AG04449 (cell line): ENCODE measurements around the gene FOXI2.

Source experiments
- CTCF ChIA-PET: fragments of 350-600 bp; formaldehyde crosslinking; extraction: SDS; loops from one replicate; lab custom pipeline; 2021; ENCODE audit warnings: antibody characterized with exemption; lab: Yijun Ruan, JAX
- POLR2A ChIA-PET: fragments of 400-600, 350-600 bp; formaldehyde crosslinking; extraction: SDS; loops from one replicate; lab custom pipeline; 2020; ENCODE audit warnings: antibody characterized with exemption, inconsistent platforms; lab: Yijun Ruan, JAX
- DNase-seq: peaks from one replicate; pipeline ENCODE4 v3.0.0-alpha.2; 2010; ENCODE audit warnings: low read depth, low spot score
- H3K4me3 ChIP-seq: 2 replicates; pipeline ENCODE4 v1.5.1; 2011; ENCODE audit warnings: low read depth, mild to moderate bottlenecking, control low read depth, low read length
- TF ChIP-seq, protein P1 (sequence below): IDR thresholded peaks from one replicate; pipeline ENCODE4 v1.5.1; 2011; ENCODE audit warnings: mild to moderate bottlenecking, moderate library complexity, low read length, control low read depth, inconsistent platforms; ENCODE audit not compliant: insufficient read depth; ENCODE audit errors: missing control alignments

FOXI2 gene

DNA sequence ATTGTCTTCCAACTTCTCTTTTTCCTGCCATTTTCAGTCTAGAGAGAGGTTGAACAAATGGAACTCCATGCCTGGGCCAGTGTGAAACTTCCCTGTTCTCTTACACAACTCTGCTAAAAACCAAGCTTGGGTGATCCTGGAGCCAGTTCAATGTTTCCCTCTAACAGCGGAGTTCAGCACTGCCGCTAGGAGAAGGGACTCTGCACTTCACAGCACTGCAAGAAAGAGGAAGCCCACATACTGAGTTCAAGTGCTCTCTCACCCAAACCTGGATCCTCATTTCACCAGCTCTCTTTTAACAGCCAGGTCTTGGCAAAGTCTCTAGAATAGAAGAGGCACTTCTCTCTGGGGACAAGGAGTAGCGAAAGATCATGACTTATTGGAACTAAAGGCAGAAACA lies 18.8 kb downstream of the FOXI2 start:
- CTCF ChIA-PET, result no interaction called here
- DNase-seq, result no peak
- POLR2A ChIA-PET, result no interaction called here
- H3K4me3 ChIP-seq, result no peak overlapping the region
- TF ChIP-seq, protein P1, sequence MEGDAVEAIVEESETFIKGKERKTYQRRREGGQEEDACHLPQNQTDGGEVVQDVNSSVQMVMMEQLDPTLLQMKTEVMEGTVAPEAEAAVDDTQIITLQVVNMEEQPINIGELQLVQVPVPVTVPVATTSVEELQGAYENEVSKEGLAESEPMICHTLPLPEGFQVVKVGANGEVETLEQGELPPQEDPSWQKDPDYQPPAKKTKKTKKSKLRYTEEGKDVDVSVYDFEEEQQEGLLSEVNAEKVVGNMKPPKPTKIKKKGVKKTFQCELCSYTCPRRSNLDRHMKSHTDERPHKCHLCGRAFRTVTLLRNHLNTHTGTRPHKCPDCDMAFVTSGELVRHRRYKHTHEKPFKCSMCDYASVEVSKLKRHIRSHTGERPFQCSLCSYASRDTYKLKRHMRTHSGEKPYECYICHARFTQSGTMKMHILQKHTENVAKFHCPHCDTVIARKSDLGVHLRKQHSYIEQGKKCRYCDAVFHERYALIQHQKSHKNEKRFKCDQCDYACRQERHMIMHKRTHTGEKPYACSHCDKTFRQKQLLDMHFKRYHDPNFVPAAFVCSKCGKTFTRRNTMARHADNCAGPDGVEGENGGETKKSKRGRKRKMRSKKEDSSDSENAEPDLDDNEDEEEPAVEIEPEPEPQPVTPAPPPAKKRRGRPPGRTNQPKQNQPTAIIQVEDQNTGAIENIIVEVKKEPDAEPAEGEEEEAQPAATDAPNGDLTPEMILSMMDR, result no peak

DNA sequence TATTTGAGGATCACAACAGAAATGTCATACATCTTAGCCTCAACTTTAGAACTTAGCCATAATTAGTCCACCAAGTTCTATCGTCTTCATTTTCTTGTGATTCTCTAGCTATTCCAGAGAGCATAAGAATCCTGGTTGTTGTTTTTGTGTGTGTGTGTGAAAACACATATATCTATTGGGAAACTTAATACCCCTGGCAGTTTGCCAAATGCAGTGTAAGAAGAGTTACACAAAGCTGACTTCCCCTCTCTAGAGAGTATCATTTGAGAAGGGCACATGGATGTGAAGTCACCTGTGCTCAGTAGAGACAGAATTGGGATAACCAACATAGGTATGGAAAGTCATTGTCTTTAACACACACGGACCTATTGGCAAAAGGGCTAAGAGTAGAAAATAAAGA lies 19.3 kb downstream of the FOXI2 start:
- no peak overlapping the region for H3K4me3 ChIP-seq
- POLR2A ChIA-PET, result no interaction called here
- TF ChIP-seq, protein P1, result no peak
- CTCF ChIA-PET, result no interaction called here
- DNase-seq, result no peak

DNA sequence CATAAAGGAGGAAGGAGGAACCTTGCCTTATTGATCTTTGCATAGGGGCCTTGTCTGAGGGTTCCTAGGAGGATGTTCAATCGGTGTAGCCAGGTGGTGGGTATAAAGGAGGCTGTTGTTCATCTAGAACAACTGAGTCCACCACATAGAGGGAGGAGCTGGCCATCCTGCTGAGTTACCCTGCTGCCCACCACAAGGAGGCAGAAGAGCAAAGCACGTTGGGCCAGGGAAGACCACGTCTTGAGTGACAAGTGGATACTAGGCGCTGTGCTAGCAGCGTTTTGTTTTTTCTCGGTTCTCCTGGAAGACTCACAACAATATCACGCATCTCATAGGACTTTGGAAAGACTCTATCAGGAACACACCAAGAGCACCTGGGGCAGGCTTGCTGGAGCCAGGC lies 20.0 kb downstream of the FOXI2 start:
- CTCF ChIA-PET, result no interaction called here
- POLR2A ChIA-PET, result no interaction called here

DNA sequence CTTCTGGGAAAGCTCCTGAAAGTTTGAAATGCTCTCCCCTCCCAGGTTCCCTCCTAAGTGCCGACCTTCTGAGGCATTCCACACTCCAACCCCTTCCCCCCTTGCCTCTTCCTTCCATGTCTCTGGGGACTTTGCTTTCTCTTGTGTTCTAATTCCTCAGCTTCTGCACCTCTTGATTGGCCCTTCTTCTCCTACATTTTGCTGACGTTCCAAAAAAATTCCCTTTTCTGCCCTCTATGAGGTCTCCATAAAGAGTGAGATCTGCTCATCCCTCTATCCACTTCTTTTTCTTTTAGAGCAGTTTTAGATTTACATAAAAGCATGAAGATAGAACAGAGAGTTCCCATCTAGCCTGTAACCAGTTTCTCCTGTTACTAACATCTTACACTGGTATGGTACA lies 22.3 kb downstream of the FOXI2 start:
- ChIA-PET CTCF (no interaction called here), POLR2A (no interaction called here)
- TF ChIP-seq, protein P1, result no peak

More for the DNA sequence above, 20.0 kb downstream of the FOXI2 start:
- no peak overlapping the region for H3K4me3 ChIP-seq
- TF ChIP-seq, protein P1, result no peak
- DNase-seq, result no peak

DNA sequence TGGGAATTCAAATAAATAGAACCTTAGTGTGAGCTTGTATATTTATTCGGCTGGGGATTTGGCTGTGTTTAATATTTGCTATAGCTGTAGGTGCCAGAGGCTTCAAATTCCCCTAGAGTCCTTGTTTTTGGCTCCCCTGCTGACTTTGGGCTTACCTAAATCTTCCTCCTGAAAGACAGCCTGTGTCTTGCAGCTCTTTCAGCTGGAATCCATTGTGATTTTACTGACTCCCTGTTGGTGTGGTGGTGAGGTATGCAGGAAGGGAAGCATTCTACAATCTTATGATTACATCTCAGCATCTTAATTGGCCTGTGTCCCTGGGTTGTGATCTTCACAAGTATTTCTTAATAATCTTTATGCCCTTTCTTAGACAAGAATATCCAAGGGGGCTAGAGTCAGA lies 25.9 kb downstream of the FOXI2 start:
- ChIA-PET POLR2A (no interaction called here), CTCF (no interaction called here)
- DNase-seq, result no peak
- no peak overlapping the region for H3K4me3 ChIP-seq
- TF ChIP-seq, protein P1, result no peak

More for the DNA sequence above, 22.3 kb downstream of the FOXI2 start:
- no peak for DNase-seq
- no peak overlapping the region for H3K4me3 ChIP-seq

DNA sequence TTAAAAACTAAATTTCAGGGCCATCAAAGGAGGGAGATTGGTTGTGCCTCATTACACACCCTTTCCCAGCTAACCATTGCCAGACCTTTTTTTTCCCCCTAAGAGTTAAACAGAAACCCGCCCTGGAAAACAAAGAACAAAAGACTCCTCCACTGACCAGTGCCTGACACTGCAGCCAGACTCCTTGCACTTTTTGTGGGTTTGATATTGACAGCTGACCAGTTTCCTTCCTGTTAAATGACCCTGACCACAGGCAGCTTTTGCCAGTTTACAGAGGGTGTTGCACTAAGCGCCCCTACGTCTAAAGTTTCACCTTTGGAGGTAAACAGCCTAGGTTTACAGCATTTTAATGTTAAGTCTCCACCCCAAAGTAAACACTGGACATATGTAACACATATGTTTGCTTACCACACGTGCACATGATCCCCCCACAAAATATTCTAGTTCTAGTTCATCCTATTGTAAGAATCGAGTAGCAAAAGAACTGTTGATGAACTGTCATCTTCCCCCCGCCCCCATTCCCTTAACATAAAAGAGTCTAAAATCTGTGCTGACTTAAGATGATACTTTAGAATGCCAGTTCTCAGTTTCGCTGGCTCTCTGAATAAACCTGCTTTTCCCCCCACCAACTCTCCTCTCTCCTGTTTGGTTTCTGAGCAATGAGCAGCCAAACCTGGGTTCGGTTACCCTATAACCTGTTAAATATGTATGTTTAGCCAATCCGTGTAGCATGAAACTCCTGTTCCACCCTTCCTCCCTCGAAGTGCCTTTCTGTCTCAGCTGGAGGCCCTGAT lies 38.0 kb downstream of the FOXI2 start:
- ChIA-PET CTCF (no interaction called here), POLR2A (no interaction called here)
- TF ChIP-seq, protein P1, result no peak
- H3K4me3 ChIP-seq, result no peak overlapping the region
- DNase-seq, result no peak
